ENCODE results near the gene CLDN9.

Gene CLDN9

GRCh38 chr16:3020604-3021448 is 8.1 kb downstream of the CLDN9 start:
- DNase-seq: no peak

DNA sequence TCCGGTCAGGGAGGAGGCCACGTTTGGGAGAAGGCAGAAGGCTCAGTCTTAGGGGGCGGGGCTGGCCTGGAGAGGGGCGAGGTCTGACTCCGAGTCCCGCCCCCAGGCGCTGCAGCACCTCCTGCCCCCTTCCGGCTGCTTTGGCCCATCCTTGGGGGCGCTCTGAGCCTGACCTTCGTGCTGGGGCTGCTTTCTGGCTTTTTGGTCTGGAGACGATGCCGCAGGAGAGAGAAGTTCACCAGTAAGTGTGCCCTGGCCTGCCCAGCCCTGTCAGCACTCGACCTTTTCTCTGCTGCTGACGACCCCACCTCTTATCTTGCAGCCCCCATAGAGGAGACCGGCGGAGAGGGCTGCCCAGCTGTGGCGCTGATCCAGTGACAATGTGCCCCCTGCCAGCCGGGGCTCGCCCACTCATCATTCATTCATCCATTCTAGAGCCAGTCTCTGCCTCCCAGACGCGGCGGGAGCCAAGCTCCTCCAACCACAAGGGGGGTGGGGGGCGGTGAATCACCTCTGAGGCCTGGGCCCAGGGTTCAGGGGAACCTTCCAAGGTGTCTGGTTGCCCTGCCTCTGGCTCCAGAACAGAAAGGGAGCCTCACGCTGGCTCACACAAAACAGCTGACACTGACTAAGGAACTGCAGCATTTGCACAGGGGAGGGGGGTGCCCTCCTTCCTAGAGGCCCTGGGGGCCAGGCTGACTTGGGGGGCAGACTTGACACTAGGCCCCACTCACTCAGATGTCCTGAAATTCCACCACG is 8.9 kb downstream of the CLDN9 start:
- no peak for DNase-seq

- DNase-seq: no peak
Measured at GRCh38 chr16:3022208-3022683, 9.5 kb downstream of the CLDN9 start.

GRCh38 chr16:3022684-3023414 is 10.1 kb downstream of the CLDN9 start:
- no peak for DNase-seq

GRCh38 chr16:3023415-3023668 is 10.6 kb downstream of the CLDN9 start:
- DNase-seq: no peak

DNA sequence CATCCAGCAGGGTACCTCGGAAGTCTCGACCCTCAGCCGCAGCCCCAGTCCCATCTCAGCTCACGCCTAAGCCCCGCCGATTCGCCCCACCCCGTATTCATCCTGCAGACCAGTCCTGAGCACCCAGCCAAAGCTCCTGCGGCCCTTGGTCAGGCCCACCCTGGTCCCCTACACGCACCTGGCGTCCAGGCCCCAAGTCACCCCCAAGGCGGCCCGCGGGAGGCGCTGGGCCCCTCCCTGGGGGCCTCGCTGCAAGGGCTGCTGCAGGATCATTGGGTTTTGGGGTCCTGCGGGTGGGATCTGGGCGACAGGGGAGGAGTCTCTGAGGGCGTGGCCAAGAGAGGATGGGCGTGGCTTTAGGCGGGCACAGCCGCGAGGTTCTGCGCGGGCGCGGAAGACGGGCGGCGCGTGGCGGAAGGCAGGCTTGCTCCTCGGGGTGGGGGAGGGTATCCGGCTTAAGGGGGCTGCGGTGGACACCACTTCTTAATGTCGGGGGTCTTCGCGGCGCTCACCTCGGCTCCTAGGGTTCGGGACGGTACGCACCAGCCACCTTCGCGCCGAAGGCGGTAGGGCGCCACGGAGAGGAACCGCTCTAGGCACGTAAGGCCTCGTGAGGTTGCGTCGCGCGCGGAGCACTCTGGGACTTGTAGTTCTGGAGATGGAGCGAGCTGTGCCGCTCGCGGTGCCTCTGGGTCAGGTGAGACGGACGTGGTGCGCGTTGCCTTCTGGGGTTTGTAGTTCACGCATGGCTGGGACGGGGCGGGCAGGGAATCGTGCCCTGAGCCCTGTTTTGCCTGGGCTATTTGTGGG is 11.2 kb downstream of the CLDN9 start, which contains the start of the genes HCFC1R1 and THOC6:
HCFC1R1 (minus strand) TSS at position 274 of the 810 bp plus-strand sequence; CDS start at position 273, 1 bp downstream.
THOC6 (plus strand) TSS at position 367 of the 810 bp plus-strand sequence; CDS start at position 659, 292 bp downstream.
- peak; percentile 79 for DNase-seq

DNA sequence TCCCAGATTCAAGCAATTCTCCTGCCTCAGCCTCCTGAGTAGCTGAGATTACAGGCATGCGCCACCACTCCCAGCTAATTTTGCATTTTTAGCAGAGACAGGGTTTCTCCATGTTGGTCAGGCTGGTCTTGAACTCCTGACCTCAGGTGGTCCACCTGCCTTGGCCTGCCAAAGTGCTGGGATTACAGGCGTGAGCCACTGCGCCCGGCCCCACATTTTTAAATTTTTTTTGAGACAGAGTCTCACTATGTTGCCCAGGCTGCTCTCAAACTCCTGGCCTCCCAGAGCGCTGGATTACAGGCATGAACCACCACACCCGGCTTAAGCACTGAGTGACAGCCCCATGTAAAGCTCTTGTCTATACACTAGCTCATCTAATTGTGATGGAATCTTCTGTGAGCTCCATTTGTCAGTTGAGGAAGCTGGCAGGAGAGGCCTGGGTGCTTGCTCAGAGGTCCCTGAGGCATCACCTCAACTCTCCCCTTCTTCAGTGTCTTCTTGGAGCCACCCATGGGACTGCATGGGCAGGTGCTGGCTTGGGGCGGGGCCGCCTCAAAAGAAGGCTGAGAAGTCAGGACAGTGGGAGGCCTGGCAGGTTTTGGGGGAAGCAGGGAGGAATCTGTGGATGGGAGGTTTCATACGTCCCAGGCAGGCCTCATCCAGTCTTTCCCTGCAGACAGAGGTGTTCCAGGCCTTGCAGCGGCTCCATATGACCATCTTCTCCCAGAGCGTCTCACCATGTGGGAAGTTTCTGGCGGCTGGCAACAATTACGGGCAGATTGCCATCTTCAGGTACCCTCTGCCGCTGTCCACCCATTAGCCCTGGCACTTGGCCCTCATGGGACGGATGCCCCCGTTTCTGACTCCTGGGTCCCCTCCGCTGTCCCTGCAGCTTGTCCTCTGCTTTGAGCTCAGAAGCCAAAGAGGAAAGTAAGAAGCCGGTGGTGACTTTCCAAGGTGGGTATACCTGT is 12.6 kb downstream of the CLDN9 start:
- DNase-seq: no peak

DNA sequence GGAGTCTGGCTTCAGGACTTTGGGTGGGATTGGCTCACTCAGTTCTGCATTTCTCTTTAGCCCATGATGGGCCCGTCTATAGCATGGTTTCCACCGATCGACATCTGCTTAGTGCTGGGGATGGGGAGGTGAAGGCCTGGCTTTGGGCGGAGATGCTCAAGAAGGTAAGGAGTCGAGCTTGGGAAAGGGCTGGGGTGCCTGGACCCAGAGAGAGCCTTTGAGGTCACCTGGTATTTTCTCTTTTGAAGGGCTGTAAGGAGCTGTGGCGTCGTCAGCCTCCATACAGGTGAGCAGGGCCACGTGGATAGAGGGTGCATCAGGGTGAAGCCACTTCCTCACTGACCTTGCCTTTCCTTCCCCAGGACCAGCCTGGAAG is 13.3 kb downstream of the CLDN9 start:
- DNase-seq: no peak

DNA sequence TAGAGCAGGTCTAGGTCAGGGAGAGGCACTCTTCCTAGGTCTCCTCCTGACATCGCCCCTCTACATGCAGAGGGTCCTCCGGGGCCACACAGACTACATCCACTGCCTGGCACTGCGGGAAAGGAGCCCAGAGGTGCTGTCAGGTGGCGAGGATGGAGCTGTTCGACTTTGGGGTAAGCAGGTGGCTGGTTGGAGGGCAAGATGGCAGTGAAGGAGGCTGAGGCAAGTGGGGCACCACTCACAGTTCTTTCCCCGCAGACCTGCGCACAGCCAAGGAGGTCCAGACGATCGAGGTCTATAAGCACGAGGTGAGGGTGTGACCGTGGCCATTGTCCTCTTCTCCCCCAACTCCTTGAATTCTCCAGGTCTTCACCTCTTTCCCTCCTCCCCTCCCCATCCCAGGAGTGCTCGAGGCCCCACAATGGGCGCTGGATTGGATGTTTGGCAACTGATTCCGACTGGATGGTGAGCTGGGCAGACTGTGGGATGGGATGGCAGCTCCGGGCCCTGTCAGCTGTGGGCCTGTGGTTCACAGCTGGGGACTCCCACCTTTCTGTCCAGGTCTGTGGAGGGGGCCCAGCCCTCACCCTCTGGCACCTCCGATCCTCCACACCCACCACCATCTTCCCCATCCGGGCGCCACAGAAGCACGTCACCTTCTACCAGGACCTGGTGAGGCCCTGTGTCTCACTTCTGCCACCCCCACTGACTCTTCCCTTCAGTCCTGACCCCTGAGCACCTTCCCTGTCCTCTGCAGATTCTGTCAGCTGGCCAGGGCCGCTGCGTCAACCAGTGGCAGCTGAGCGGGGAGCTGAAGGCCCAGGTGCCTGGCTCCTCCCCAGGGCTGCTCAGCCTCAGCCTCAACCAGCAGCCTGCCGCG is 14.1 kb downstream of the CLDN9 start:
- no peak for DNase-seq

DNA sequence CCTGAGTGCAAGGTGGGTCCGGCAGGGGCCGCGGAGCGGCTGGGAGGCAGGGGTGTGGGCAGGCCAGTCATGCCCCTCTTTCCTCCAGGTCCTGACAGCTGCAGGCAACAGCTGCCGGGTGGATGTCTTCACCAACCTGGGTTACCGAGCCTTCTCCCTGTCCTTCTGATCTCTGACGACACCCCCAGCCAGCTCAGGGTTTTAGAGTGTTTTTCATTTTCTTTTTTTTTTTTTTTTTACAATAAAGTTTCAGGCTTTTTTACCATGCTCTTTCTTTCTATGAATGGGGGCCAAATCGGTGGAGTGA is 14.7 kb downstream of the CLDN9 start:
- no peak for DNase-seq

- DNase-seq: peak; percentile 73
Measured at GRCh38 chr16:3027983-3028715, 15.4 kb downstream of the CLDN9 start.

DNA sequence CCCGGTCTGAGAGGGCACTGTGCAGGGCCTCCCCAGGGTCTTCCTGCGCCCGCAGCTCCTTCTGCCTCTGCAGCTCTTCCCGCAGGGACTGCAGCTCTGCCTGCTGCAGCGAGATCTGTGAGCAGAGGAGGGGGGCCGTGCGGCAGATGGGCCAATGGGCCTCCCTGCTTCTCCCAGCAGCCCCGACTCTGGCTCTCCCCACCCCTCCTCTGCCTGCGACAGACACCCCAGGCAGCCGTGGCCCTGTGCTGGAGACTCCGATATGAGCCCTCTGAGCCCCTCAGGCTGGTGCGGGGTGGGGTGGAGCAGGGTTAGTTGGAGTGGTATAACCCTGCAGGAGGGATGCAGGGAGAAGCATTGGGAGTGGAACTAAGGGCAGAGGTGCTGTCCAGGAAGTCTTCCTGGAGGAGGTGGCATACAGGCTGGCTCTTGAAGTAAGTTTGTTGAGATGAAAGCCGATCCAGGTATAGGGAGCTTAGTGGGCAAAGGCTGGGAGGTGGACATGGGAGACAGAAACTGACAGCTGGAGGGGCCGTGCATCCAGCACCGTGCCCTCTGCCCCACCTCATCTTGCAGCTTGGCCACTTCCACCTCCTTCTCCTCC is 16.1 kb downstream of the CLDN9 start:
- DNase-seq: no peak

DNA sequence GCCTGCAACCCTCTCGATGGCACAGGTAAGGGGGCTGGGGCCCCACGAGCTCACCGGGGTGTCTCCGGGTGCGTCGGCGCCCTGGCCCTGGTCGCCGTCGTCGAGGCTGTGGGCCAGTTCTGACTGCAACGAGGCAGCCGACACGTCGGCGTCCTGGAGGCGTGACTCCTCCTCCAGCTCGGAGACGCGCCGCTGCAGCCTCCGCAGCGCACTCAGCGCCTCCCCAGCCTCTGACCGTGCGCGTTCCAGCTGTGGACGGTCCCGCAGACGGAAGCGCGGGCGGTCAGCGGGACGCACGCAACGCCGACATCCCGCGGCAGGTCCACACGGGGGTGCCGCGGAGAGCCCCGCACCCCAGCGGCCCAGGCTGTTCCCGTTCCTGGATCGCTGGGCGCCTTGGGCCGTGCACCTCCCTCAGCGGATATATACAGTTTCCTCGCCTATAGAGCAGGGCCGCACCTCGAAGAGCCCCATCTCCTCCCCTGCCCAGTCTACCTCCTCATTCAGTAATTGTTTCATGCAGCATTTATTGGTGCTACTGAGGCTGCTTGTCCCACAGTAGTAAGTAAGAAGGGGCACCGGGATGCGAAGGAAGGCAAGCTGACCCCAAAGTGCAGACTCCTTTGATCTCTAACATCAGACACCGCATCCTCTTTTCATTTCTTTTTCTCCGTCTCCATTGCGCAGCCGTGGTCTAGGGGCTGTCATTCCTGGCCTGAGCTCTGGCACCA is 16.9 kb downstream of the CLDN9 start:
- DNase-seq: no peak

DNA sequence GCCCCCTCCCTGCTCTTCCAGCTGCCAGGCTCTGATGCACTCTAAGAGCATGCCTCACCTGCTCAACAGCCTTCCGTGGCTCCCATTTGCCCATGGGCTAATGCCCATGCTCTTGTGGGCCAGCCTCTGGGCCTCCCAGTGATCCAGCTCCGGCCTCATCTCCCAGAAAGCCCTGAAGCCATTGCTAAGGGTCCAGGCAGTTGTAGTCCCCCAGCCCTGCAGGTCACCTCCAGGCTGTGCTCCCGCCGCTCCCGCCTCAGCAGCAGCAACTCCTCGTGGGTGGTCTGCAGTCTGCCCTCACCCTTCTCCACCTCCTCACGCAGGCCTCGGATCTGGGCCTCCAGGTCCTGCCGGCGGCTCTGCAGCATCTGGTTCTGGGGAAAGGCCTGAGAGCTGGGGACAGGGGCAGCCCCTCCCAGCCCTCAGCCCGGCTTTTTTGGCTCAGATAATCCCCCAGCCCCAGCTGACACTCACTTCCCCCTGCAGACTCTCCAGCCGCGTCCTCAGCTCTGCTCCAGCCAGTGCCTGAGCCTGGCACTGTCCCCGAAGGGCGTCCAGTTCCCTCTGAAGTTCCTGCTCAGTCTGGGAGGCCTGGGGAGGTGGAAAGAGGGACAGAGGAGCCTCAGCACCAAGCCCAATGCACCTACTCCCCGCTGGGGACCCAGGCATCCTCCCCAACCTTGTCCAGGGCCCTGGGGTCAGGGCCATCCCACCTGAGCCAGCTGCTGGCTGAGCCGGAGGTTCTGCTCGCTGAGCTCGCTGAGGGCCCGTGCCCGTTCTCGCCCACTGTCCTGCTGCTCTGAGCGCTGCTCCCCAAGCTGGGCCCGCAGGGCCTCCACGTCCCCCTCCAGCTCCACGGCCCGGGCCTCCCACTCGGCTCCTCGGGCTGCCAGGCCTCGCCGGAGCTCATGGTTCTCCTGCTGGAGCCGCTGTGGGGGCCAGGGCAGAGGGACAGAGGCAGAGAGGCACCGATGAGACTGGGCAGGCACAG is 17.8 kb downstream of the CLDN9 start:
- DNase-seq: no peak

- DNase-seq: no peak
Measured at GRCh38 chr16:3032624-3033023, 19.9 kb downstream of the CLDN9 start.

DNA sequence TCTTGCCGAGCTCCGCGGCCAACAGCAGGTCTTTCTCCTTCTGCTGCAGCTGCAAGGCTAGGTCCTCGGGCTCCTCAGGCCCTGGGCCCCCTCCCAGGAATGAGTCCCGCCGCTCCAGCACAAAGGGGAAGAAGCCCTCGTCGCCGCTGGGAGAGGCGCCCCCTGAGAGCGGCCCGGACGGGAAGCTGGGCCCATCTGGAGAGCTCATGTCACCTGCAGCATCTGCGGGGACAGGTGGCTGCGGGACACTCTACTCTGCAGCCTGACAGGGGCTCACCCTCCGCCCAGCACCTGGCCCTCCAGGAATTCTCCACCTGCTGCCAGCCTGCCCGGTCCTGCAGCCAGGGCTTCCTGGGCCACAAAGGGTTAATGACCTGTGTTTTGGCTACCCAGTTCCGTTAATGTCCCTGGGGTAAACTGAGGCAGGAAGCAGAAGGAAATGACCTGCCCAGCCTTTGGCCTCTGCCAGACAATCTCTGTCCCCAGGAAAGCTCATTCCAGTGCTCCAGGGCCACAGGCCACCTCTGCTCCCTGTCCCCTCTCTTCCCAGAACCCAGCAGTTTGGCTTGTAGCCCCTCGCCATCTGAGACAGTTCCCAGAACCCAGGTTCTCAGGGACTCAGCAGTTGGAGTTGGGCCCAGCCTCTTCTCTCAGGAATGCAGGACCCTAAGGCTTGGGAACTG is 22.7 kb downstream of the CLDN9 start:
- DNase-seq: no peak
